GM19099 (cell line): ENCODE results near the gene ARHGEF10L.

Experiments
- POLR2A ChIP-seq: IDR thresholded peaks from 3 replicates; pipeline ENCODE4 v1.6.1; 2011; ENCODE audit warnings: low read depth; ENCODE audit not compliant: insufficient read length; ENCODE audit errors: extremely low read depth

ARHGEF10L gene

DNA sequence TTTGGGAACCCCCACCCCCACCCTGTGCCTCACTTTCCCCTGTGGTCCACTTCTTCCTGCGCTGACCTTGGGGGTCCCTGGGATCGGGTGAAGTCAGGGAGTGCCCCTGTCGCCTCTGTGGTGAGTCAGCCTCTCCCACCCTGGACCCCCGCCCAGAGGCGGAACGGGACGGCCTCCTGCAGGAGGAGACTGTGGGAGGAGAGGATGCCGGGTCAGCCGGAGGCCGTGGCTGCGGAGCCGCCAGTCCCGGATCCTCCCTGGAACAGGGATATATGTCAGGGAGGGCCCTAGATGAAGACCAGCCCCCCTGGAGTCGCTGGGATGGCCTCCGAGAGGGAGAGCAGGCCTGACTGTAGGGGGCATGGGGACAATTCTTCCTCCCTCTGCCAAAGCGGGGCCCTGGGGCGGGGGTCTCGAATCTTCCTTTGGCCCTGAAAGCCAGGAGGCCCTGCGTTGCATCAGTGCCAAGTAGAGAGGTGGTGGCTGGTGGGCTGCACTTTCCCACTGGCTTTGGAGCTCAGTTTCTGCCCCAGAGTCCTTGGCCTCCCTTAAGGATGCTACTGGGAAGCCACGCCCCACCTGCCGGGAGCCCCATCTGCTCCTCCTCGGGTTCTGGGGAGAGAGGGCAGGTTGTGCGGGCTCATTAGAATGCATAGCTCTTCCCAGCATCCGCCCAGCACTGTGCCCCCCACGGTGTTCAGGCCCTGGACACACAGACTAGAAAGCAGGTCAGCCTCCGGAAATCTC lies 930 bp downstream of the ARHGEF10L start:
- TF ChIP-seq POLR2A, result no peak

DNA sequence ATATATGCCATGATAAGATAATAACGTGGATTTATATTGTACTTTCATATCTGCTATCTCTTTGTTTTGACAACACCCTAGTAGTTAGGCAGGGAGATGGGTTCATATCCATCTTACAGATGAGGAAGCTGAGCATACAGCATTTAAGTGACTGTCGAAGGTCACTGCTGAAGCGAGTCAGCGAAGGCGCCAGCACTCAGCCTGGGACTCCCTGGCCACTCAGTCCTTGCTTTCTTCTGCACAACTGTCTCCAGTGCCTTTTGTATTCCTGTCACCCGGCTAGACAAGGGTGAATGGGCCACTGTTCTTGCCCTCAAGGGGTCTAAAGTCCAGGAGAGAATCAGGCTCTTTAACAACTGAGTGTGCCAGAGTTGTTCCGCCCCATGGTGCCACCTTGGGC lies 3.1 kb downstream of the ARHGEF10L start:
- no peak for TF ChIP-seq POLR2A

DNA sequence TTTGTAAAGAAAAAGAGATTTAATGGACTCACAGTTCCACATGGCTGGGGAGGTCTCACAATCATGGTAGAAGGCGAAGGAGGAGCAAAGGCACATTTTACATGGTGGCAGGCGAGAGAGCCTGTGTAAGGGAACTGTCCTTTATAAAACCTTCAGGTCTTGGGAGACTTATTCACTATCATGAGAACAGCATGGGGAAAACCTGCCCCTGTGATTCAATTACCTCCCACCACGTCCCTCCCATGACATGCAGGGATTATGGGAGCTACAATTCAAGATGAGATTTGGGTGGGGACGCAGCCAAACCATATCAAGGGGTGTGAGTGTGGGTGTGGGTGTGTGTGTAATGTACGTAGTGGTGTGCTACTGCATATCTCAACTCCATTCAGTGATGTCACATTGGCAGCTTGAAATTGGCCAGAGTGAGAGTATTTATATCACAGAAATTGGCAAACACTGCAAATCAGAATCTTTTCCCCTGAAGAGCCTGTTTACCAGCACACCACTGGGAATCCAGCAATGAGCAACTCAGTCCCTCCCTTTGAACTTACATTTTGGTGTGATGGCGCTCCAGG lies 5.4 kb downstream of the ARHGEF10L start:
- TF ChIP-seq POLR2A, result no peak

DNA sequence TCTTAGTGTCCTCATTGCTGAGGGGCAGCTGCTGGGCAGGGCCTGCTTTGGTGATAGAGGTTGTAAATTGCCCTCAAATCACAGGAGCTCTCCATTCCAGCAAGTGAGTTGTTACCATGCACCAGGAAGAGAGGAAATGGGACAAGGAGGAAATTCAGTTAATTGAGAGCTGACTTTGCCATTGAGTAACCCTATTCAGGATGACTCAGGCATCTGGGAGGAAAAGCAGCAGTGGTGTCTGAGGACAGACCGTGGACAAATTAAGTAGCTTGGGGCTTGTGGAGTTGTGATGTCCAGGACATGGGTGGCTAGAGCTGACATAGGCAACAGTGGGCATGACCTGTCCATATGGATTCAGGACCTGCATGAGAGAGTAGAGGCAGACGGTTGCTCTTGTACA lies 5.9 kb downstream of the ARHGEF10L start:
- TF ChIP-seq POLR2A, result no peak

DNA sequence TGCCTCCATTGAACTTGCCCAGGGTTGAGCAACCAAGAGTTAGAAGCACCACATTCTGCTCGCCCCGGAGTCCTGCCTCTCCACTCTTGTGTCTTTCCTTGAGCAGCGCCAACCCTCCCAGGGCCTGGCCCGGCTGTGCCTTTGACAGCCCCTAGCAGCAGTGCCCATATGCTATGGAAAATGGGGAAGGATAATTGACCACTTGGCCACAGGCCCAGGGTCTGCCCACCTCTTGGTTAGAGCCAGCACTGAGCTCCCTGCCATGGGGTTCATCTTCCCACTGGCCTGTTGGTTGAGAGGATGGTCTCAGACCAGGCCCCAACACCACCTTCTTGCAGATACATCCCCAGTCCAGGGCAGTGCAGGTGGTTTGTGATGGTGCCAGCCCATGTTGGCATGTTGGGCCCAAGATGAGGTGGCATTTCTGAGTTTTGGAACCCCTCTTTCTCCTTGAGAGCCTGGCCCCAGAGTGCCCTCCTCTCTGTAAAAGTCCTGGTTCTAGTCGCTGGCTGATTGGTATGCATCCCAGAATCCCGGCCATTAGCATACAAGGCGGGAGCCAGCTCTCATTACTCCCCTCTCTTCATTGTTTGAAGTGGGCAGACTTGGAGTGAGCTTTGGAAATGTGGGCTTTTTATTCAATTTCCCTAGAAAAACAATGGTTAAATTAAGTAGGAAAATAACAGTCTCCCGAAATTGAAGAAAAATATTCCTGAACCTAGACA lies 7.6 kb downstream of the ARHGEF10L start:
- TF ChIP-seq POLR2A, result no peak

DNA sequence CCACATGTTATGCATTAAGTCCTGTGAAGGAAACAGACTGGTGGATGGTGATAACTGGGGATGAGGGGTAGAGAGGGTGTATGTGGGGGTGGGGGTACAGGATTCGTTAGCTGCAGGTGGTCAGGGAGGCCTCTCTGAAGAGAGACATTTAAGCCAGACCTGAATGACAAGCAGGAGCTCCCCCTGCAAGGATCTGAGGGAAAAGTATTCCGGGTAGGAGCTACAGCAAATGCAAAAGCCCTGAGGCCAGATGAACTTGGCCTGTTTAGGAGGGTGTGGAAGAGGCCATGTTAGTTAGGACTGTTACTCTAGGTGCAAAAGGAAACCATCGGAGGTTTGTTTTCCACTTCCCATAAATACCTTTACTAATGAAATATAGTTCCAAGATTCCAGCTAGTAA lies 9.9 kb downstream of the ARHGEF10L start:
- no peak for TF ChIP-seq POLR2A

DNA sequence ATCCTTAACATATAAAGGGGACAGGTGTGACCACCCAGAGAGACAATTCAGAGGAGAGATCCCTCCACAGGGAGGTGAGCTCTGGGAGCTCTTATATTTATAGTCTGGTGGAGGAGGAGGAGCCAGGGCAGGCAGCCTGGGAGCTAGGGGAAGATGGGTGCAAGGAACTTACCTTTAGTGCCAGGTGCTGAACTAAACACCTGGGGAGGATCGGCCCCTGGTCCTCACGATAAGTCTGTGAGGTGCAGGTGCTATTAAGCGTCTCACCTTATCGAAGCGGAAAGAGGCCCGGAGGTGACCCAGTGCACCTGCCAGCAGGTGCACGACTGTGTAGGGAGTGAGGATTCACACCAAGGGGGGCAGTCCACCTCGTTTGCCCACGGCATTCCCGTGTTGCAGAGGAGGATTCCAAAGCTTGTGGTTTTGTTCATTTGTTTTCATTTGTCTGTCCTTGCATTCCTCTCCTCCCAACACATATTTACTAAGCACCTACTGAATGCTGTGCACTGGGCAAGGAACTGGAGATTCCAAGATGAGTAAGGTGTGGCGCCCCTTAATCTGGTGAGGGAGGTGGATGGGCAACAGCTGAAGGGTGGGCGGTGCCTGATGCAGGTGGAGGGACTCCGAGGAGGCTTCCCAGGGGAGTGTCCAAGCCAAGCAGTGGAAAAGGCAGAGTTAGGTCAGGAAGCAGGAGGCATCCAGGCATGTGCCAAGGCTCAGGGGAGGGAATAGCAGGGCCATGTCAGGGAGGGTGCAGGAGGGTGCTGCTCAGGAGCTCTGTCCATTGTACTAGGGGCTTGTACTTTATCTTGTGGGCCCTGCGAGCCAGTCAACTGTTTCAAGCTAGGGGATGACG lies 11.5 kb downstream of the ARHGEF10L start:
- no peak for TF ChIP-seq POLR2A

DNA sequence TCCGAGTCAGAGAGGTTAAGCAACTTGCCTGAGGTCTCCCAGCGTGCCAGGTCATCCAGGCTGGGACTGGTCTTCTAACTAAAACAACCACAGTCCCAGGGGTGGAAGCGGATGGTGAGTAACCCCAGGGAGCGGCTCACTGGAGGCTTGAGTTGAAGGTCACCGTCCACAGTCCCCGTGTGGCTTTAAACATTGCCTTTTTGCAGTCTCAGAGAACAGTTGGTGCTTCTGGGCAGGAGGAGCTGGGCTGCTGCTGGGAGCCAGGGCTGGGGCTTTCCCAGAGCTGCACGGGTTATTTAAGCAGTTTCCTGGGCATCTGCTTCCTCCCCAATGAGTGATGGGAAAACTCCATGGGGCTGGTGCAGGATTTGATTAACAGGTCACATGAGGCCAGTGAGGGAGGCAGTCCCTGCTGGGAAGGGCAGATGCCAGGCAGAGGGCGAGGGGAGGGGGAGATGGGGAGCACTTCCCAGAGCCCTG lies 12.3 kb downstream of the ARHGEF10L start:
- TF ChIP-seq POLR2A, result no peak

DNA sequence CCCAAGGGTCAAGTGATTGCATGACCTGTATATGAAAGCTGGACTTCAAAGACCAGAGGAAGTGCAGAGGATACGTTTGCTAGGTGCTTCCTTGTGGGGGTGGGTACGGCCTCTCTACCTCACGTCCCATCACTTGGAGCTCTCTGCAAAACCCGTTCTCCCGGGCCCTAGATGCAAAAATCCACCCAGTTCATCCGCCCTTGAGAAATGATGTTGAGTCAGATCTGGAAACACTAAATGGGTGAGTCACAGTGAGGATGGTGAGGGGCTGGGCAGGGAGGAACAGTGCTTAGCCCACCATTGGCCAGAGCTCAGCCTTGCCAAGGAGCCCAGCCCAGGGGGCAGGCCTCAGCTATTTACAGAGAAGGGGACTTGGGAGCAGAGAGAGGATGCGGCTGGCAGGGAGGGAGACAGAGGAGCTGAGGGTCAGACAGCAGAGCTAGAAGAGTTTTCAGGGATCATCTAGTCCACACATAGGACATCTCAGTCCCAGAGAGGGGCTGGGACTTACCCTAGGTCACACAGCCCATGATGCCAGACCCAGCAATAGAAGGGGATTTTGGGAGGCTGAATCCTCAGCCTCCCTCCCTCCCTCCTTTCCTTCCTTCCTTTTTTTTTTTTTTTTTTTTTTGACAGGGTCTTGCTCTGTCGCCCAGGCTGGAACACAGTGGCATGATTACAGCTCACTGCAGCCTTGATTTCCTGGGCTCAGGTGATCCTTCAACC lies 14.6 kb downstream of the ARHGEF10L start:
- no peak for TF ChIP-seq POLR2A

DNA sequence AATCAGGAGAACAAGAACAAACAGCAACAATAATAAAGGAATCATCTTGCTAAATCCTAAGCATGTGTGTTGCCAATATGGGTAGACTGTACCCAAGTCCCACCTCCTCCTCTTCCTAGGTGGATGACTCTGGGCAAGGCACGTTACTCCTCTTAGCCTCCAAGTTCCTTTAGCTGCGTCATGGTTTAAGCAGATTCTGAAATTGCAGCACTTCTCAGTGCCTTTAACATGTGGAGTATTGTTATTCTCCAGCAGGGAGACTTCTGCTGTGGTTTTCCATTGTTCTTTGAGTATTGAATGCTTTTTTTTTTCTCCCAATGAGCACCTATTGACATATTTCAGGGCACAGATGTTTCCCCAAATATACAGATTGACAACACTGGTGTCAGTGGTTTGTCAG lies 15.5 kb downstream of the ARHGEF10L start:
- no peak for TF ChIP-seq POLR2A

DNA sequence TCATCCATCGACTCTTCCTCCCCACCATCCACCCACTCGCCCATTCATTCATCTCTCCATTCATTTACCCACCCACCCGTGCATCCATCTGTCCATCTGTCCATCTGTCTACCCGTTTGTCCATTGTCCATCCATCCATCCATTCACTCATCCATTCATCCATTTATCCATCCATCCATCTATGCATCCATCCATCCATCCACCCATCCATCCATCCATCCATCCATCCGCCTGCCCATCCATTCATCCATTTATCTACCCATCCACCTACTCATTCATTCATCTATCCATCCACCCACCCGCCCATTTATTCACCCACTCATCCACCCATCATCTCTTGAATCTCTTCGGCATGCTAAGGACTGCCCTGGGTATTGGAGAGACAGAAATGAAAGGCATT lies 18.5 kb downstream of the ARHGEF10L start:
- no peak for TF ChIP-seq POLR2A

DNA sequence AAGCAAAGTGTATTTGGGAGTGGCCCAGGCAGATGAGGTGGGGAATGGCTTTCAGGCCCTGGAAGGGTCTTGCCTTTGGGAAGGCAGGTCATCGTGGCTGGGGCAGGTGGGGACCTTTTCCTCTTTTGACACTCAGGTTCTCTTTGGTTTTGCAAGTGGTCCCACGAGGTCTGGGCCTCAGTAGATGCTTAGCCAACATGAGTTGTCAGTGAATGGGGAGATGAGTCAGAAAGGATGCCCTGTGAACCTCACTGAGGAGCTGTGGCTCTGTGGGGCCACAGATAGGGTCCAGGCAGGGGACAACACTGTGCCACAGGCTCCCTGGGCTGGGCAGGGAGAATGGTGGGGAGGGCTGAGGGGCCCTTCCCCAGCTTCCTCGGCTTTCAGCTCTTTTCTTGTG lies 19.0 kb downstream of the ARHGEF10L start:
- TF ChIP-seq POLR2A, result no peak

DNA sequence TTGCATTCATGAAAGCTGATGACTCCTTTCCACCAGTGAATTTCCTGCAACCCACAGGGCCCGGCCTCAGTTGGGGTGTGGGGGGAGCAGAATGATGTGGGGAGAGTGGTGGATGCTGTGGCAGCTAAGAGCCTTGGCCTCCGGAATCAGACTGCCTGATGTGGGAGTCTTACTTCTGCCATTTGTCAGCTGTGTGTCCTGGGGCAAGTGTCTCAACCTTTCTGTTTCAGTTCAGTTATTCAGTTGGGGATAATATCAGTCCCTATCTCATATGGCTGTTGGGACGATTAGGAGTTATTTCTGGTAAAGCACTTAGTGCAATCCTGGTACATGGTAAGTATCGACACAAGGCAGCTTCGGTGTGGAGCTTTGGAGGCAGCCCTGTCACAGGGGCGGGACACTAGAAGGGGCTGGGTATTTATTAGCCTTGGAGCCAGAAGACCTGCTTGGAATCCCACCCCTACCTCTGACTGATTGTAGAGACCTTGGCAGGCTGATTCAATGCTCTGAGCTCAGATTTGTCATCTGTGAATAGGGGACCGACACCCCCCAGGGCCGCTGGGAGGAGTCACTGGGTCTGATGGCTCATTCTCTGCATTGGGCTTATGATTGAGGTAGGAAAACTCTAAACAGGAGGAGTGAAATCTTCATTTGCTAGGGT lies 19.6 kb downstream of the ARHGEF10L start:
- TF ChIP-seq POLR2A, result no peak

DNA sequence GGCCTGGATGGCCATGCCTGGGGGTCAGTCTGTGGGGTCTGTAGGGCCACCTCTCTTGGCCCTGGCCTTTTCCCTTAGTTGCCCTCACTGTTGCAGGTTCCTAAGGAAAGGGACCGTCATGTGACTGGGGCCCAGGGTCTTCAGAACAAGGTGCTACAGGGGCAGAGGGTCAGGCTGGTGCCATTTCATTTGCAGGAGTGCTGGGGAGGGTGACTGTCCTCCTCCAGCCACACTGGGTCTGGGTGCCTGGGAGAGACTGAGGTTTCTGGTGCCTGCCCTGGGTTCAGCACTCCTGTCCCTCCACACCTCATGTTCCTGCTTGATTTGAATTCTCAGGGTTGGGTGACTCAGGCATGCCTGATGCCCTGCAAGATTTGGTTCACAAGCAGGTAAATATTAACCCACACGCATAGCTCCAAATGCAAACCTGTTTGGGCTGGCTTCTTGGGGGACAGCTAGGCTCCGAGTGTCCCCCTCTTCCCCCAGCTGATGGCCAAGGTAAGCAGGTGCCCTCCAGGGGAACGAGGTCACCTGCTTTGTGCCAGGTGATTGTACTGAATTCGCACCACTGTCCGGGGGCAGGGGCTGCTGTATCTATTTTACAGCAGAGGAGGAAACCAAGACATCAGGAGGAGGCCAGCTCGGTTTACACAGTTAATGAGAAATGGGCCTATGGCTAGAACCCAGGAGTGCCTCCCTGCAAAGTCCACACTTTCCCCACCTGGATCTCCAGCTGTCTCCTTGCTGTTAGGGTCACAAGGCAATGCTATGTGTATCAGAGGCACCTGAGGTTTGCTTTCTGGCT lies 20.3 kb downstream of the ARHGEF10L start:
- TF ChIP-seq POLR2A, result no peak

DNA sequence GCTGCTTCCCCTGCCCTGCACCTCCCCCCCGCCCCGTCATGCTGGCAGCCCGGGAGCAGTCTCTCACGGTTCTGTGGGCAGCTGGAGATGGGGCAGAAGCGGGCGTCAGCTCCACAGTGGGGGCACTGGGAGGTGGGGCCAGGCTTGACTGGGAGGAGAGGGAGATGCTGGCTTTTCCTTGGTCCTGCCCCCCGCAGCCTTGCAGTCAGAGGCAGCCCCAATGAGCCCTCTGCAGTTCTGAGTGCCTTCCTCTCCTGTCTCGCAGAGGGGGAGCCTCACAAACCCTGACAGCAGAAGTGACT lies 21.7 kb downstream of the ARHGEF10L start:
- TF ChIP-seq POLR2A, result no peak
